Measurements from ENCODE around the gene PPIP5K2.
"Not testable (repeated sequence)": the region's sequence is repeated elsewhere in the genome, so short reads cannot be mapped to it uniquely, and the experiment has no call there.

PPIP5K2 gene

DNA sequence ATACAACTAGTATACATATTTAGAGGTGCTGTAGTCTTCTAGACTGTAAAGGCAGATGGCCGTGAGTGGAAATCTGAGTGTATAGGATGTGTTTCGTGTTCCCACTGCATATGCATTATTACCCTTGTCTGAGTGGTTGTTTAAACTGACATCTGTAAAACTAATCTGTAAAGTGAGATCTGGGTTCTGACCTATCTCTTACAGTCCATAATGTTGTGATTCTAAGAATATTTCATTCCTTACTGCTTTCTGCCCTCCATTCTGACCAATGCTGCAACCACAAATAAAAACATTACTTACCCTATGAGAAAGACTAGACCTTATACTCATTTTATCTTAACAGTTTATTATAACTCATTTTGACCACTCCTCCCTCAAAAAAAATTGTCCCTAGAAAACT, 90.9 kb downstream of the PPIP5K2 start:
- no peak for DNase-seq

DNA sequence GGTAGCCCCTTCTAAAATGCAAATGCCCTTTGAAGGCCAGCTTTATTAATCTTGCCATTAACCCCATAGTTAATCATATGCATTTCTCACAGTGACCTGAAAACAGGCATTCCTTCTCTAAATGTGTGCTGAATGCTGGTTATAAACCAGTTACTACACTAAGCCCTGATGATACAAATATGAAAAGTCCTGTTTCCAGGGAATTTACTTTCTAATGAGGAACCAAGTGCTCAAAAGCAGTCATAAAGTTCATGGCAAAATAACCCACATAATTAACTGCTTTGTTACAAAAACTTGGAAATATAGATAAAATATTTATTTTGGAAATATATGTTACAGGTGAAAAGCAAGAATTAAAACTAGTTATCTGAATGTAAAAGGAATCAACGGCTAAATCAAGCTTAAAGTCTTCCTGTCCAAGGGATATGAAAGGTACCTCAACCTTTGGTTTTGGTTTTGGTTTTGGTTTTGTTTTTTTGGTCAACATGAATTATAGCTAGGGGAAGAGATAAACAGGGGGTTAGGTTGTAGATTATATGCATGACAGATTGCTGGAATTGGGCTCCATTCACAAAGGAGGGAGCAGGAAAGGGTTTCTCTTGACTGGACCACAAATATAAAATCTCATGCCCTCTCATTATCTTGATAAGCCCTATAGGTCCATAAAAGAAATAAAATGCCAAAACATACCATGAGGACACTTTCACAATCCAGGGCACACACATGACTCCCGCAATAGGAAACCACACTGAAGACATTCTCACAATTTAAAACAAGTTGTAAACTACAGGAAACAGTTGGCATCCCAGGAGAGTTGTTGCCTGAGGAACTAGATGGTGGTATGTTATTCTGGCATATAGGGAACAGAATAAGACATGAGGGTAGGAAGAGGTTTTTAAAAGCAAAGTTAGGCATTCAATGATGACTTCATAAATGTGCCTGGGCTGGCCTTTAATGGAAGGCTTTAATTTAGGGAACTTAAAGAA, 91.8 kb downstream of the PPIP5K2 start:
- no peak for DNase-seq

DNA sequence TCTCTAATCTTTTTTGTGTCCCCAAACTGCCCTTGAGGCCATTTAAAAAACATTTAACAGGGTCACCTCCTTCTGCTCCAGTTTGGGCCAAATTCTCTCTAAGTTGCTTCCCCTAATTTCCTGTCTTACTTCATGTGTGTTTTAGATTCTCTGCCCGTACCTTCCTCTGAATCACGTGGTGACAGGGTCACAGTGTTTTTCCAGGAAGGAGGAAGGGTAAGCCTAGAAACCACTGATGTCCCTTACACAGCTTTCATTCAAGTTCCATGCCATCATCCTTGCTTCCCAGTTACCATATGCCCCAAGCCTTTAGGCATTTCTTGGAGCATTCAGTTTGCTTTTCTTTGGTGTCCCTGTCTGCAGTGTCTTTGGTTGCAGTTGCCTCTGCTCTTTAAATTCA, 96.0 kb downstream of the PPIP5K2 start:
- DNase-seq: no peak

DNA sequence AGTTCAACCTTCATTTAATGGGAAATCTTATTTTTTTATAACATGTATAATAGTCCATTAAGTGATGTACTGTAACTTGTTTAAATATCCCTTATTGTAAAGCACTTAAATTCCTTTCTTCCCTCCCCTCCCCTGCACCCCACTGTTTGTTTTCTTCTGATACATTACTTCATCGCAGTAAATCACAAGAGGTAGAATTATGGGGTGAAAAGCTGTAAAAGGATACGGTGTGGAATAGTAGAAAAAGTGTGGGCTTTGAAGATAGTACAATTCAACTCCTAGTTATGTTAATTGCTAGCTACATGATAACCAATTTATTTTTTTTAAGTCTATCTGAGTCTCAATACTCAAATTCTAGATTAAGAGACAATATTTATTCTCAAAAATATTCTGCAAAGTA, 96.6 kb downstream of the PPIP5K2 start:
- DNase-seq: no peak

DNA sequence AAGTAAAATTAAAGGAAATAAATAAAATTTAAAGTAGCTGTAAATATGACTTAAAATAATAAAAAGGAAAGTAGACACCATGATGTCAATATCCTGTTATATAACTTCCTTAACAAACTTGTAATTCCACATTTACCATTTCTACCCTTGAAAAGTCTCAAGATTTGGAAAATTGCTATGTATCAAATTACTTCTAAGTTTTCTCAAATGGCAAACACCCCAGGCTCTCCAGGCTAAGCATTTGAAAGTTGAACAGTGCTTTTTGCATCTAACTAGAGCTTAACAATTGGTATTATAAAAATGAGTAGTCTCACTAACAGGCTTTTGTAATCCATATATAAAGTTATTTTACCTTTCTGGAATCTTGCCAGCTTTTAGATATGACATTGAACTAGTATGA, 97.0 kb downstream of the PPIP5K2 start:
- no peak for DNase-seq

DNA sequence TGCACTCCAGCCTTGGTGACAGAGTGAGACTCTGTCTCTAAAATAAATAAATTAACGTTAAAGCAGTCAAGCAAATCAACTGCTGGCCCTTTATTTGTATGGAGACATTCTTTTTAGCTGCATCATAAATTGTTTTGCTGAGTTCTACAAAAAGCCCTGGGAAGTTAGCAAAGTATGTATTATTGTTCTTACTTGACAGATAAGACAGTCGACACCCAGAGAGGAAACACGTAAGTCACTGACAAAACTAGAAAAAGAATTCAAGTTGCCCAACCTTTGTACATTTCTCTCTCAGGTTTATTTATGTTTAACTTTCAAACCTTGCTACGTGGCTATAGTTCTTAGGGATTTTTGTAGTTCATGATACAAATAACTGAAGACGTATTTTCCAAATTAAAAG, 98.1 kb downstream of the PPIP5K2 start:
- no peak for DNase-seq

DNA sequence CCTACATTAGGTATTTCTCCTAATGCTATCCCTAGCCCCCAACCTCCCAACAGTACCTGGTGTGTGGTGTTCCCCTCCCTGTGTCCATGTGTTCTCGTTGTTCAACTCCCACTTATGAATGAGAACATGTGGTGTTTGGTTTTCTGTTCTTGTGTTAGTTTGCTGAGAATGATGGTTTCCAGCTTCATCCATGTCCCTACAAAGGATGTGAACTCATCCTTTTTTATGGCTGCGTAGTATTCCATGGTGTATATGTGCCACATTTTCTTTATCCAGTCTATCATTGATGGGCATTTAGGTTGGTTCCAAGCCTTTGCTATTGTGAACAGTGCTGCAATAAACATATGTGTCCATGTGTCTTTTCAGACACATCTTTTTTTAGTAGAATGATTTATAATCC, 99.0 kb downstream of the PPIP5K2 start:
- DNase-seq: not testable (repeated sequence)

DNA sequence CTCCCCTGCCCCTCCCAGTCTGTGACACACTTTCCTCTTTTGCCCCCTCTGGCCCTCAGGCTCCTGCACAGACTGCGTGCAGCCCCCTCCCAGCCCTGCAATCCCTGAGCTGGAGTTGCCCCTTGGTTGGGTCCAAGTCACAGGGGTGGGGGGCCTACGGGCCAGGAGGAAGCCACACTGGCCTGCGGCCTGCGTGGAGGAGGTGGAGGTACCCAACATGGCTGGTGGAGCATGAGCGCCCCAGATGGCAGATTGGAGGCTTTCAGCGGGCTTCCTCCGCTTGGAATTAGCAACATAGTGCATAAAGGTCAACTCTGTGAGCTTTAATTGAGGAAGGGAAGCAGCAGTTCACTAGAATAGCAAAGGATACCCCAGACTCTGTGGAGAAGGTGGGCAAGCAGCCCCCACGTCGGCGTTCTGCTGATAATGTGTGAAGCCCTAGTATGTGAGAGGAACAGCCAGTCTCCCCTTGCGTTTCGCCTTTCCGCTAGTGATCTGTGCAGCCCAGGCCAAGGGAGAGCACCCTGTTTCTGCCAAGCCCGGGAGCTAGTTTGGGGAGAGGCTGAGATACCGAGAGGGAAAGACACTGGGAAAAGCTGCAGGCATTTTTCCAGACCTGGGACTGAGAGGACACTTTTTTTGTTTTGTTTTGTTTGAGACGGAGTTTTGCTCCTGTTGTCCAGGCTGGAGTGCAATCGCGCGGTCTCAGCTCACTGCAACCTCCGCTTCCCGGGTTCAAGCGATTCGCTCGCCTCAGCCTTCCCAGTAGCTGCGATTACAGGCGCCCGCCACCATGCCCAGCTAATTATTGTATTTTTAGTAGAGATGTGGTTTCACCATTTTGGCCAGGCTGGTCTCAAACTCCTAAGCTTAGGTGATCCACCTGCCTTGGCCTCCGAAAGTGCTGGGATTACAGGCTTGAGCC, 103.2 kb downstream of the PPIP5K2 start:
- no peak for DNase-seq

DNA sequence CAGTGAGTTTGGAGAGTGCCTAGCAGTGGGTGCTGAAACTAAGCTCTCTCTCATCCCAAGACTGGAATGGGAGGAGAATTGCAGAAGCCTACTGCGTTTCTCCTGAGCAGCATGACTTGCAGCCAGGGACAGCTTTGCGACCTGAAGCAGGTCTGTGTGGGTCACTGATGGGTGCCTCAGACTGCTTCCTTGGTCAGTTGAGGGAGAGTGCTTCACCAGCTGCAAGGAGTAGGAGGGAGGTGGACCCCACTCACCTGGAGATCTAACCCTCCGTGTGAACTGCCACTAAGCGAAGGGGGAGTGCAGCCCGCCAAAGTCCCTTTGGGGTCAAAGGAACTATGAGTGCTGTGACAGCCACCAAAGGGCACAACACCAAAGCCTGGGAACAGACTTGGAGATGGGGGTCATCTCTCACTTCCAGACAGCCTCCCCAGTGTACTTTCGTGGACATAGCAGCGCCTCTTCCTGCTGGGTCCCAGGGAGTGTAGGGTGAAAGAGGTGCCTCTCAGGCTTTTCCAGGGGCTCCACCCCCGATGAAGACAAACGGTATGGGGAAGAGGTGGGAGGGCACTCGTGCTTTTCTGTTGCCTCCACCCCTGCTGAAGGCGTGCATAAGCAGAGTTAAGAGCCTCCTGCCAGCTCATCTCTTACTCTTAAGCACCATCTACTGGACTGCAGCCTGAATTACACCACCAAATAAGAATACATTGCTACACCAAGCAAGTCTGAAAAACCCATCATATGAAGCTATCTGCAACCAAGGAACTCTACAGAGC, 104.2 kb downstream of the PPIP5K2 start:
- DNase-seq: no peak

DNA sequence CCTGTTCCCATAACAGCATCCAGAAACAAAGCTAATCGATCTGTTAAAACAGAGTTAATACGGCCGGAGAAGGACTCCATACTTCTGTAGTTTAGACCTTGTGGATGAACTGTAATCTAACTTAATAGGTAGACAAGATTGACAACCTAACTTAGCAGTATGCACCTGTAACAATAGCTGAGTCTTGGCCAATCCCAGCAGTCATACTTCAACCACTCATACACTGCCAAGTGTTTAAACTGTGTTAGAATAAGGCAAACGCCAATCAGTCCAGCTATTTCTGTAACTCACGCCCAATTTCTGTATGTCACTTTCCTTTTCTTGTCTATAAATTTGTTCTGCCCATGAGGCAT, 104.8 kb downstream of the PPIP5K2 start:
- DNase-seq: no peak

DNA sequence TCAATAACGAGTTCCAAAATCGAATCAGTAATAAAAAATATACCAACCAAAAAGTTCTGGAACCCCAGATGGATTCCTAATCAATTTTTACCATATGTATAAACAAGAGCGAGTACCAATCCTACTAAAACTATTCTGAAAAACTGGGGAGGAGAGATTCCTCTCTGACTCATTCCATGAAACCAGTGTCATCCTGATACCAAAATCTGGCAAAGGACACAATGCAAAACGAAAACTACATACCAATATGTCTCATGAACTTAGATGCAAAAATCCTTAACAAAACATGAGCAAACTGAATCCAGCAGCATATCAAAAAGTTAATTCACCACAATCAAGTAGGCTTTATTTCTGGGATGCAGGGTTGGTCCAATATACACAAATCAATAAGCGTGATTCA, 108.0 kb downstream of the PPIP5K2 start:
- DNase-seq: no peak

DNA sequence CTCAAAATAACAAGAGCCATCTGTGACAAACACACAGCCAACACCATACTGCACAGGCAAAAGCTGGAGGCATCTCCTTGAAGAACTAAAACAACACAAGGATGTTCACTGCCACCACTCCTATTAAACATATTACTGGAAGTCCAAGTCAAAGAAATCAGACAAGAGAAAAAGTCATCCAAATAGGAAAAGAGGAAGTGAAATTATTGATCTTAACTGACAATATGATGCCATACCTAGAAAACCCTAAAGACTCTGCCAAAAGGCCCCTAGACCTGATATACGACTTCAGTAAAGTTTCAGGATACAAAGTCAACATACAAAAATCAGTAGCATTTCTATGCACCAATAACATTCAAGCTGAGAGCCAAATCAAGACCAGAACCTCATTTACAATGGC, 108.5 kb downstream of the PPIP5K2 start:
- no peak for DNase-seq

DNA sequence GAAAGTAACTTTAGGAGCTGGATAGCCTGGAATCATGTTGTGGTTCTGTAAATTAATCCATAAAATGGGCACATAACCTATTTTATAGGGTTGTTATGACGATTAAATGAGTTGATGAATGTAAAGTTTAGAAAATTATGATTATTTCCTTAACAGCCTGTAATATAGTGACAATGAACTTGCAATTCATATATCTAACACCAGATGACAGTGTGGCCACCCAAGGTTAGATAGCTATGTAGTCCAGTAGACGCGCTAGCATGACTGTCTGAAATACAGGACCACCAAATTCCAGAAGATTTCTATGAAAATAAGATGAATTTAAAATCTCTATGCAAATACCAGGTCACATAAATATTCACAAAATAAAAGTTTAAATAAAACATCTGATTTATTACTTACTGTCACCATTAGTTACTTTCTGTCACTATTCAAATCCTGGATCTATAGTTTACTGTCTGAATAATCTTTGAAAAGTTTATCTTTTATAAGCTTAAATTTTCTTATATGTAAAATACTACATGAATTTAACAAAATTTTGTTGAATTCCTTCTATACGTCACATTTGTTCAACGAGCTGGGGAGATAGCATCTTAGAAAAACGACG, 112.4 kb downstream of the PPIP5K2 start:
- no peak for DNase-seq

DNA sequence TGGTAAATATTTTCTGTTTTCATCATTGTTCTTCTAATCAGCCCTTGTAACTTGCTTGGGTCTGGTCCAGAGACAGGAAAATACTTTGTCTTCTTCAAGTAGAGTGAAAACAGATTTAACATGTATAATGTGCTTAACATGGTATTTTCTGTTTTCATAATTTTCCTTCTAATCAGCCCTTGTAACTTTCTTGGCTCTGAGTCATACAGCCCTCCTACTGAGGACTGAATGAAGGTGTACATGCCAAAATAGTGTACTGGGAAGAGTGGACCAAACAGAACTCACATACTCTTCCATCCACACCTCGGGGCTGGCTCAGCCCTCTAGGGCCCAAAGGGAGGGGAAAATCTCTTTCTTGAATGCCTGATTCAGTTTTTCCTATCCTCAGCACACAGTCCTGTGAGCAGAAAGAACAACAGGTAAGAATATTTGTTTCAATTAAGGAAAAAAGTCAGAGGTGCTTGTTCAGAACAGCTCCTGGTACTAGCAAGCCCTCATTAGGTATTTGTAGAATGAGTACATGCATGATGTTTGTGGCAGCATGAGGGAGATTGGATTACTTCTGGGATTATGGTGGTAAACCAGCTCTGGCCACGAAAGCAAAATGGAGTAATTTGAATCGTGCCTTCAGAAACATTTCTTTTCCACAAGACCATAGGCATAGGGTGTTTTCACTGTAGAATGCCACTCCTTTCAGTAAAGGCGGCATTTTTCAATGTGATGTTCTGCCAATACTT, 114.3 kb downstream of the PPIP5K2 start:
- no peak for DNase-seq

DNA sequence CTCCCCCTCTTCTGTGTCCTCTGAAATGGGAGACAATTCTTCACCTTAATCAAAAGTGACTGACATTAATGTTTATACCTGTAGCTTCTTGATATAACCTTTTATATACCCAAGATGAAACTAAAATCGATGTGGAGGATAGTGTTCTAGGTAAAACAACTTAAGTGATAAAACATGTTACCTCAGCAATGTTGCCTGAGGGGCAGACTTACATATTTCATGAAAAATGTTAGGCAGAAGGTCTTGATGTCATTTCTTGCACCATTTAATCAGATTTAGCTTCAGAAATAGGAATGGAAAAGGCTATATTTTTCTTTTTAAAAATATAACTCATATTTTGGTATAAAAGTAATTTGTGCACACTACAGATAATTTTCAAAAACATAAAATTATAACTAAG, 115.8 kb downstream of the PPIP5K2 start:
- no peak for DNase-seq

DNA sequence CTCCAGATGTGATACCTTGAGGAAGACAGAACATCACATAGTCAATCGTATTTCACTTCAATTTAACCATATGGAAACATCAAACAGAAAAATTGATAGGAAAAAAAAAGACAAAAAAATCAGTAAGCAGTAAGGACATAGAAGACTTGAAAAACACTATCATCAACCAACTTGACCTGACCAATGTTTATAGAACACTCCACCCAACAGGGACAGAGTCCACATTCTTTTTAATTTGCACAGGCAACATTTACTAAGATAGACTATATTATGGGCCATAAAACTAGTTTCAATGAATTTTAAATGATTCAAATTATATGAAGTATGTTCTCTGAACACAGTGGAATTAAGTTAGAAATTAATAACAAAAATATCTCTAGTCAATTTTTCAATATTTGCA, 117.7 kb downstream of the PPIP5K2 start:
- DNase-seq: no peak

DNA sequence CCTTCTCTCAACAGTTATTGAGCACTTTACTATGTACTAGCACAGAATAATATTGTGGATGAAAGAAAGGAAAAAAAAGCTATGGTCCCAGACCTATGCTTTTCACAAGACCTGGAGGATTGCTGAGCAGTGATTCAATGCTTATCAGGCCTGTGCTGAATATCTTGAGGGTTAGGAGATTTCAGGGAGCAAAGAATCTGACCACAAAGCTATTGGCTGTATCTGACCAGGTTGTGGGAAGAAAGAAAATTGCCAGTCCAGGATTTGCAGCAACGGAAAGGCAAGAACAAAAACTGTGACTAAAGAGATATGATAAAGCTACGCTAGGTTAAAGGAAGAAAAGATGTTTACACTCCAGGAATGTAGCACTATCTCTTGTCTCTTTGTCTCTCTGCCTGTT, 123.6 kb downstream of the PPIP5K2 start:
- no peak for DNase-seq

DNA sequence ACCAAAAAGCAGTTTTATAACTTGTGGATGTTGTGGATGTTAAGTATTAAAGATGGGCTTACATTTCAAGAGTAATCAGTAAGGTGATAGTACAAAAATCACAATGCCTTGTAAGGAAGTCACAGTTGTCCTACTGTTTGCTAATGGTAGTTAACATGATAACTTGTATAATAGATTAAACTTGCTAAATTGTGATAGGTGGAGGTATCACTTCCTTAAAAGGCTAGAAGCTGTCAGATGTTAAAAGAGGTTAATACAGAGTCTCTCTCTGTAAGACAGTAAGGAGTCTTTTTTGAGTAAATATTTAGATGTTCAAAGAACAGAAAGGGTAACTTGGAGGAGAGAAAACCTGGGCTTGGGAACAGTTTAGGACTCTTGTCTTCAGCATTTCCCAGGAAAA, 124.3 kb downstream of the PPIP5K2 start:
- no peak for DNase-seq

DNA sequence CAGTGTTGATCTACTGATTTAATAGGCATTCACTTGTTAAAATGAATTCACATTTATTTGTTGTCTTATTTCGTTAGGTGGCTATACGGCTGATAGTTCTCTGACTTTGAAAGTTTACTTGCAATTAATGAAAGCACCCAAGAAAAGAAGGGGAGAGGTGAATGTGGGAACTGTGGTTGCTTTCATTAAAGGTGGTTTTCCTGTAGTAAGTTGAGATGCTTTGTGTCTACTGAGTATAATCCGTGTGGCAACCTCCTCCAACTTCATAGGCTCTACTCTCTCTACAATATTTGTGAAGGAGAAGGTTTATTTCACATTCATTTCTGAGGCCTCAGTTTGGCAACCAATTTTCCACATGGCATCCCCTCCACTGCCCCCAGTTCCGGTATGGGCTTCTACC, 125.7 kb downstream of the PPIP5K2 start:
- DNase-seq: no peak

DNA sequence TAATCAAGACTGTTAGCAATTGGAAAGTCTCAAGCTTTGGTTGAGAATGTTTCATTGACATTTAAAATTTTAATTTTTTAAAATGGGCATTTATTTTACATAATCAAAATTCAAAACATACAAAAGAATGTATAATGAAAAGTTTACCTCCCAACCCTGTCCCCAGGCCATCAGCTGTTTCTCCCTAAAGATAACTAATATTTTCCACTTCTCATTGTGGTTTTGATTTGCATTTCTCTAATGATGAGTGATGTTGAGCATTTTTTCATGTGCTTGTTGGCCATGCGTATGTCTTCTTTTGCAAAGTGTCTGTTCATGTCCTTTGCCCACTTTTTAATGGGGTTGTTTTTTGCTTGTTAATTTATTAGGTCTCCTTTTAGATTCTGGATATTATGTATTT, 127.0 kb downstream of the PPIP5K2 start:
- no peak for DNase-seq

DNA sequence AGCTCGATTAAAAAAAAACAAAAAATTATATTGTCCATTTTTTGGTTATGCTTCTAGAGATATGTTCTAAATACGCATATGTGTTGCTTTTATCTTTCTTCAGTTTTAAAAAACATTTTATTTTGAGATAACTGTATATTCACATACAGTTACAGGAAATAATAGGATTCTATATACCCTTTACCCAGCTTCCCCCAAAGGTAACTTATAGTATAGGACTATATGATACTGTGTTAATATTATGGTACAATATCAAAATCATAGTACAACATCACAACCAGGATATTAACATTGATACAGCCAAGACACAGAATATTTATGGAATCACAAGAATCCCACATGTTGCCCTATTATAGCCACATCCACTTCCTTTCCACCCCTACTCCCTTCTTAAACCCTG, 129.0 kb downstream of the PPIP5K2 start:
- DNase-seq: no peak

DNA sequence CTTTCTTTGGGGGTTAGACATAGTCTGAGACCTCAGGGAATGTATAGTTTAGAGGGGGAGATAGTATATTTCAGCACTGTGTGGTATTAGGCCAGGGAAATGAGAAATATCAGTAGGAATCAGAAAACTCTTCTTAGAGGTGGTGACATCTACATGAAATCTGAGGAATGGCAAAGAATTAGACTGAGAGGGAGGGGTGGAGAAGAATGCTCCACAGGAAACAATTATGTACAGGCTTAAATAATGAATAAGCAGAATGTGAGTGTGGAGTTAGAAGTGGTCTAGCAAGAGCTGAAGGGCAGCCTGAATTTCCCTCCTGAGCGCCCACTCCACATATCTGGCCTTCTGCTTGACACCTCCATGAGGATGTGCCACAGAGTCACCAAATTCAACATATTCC, 134.8 kb downstream of the PPIP5K2 start:
- no peak for DNase-seq
